Stimulated activated CD8-positive, alpha-beta memory T cell treated with anti-CD3 and anti-CD28 coated beads, Interleukin-15, amount 100 ng/mL, for 48 hours (primary cell): Measurements from ENCODE around the gene TRIP10.
"Not testable (repeated sequence)": the region's sequence is repeated elsewhere in the genome, so short reads cannot be mapped to it uniquely, and the experiment has no call there.

Source experiments
- DNase-seq, 2 donors: peaks; one replicate each; pipeline ENCODE4 v3.0.0-alpha.2; 2020; ENCODE audit warnings: low read depth in 2 of 2

Gene TRIP10

DNA sequence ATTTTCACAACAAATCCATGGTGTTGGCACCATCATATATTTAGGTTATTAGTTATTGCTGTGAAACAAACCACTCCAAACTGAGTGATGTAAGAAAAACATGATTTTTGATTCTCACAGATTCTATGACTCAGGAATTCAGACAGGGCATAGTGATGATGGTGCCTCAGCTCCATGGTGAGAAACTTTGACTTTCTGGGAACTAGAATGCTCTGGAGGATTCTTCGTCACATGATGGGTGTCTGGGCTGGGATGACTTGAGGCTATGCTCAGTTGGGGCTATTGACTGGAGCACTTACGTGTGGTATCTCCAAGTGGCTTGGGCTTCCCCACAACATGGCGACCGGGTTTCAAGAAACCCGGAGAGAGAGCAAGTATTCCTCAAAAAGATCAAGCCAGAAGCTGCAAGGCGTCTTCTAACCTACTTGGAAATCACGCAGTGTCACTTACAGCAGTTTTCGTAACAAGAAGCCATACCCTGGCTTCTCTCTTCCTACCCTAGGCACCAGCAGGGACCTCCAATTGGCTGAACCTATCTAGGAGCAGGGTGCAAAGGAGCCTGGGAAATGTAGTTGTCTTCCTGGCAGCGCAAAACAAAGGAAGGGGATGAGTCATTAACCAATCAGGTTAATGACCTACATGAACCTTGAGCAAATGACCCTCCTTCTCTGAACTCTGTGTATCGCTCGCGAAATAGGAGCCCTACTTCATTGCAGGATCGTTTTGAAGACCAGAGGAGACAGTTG lies 55.4 kb downstream of the TRIP10 start:
- no peak for DNase-seq

DNA sequence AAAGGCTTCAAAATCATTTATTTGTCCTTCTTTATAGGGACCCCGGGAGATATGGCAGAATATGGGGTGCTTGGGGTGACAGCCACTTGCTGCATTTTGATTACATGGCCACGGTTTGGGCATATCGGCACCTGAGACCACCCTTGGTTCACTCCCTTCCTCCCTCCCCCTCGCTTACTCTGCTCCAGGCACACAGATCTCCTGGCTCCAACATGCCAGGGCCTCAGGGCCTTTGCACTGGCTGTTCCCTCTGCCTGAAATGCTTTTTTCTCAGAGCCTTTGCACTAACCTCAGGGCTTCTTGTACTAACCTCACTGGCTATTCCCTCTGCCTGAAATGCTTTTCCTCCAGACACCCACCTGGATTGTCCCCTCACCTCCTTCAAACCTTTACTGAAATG lies 56.8 kb downstream of the TRIP10 start:
- no peak for DNase-seq

DNA sequence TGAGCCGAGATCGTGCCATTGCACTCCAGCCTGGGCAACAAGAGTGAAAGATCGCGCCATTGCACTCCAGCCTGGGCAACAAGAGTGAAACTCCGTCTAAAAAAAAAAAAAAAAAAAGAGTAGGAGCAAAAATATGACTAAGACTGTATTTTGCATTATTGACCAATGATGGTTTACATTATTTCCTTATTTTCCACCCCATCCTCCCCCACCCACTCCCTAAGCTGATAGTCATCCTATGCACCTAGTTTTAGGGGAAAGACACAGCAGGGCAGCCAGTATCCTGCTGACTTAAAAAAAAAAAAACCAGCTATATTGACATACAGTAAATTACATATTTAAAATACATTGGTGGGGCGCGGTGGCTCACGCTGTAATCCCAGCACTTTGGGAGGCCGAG lies 58.2 kb downstream of the TRIP10 start:
- no peak for DNase-seq

DNA sequence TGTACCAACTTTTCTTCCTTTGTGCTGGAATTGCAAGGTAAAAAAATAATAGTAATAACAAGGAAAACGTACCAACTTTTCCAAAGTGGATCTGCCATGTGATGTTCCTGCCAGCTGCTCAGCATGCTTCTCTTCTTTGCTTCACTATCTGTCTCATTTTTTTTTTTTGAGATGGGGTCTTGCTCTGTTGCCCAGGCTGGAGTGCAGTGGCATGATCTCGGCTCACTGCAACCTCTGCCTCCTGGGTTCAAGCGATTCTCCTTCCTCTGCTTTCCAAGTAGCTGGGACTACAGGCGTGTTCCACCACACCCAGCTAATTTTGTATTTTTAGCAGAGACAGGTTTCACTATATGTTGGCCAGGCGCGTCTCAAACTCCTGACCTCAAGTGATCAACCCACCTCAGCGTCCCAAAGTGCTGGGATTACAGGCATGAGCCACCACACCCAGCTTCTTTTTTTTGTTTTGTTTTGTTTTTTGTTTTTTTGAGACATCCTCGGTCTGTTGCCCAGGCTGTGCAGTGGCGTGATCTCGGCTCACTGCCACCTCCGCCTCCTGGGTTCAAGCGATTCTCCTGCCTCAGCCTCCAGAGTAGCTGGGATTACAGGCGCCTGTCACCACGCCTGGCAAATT lies 60.8 kb downstream of the TRIP10 start:
- DNase-seq = not testable (repeated sequence)

DNA sequence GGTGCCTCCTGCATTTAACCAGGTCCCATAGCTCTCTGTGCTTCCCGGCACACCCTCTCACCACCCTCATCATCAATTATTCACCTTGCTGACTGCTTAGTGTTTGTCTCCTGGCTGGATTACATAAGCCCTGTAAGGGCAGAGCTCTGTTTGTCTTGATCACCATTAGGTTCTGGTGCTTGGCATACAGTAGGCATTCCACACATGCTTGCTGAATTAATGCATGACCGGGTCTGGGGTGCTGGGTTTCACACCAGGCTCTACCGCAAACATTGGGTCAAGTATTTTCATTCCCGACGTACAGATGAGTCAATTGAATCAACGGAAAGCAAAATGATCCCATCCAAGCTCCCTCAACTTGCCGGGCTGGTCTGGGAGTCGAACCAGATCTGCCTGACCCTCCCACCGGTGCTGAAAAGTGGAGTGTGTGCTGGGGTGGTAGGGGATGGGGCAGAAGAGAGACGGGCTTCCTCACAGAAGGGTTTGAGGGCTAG lies 61.6 kb downstream of the TRIP10 start:
- DNase-seq = no peak
